GM23248 (cell line): Measurements from ENCODE around the gene HEG1. TPM values are rescaled to one million over a fixed set of nuclear protein-coding genes. Genes with fewer than 3 reads are reported as not detected.

Experiments
- DNase-seq: peaks from one replicate; pipeline ENCODE4 v3.0.0-alpha.2; 2015
- H2AFZ ChIP-seq: fragments of 200-600 bp; sonication (generic); 2 replicates; pipeline ENCODE4 v1.6.1; 2016; ENCODE audit warnings: antibody characterized with exemption
- H3F3A ChIP-seq: fragments of 200-600 bp; sonication (generic); 2 replicates; pipeline ENCODE4 v1.6.1; 2016; ENCODE audit warnings: mild to moderate bottlenecking, antibody characterized with exemption, mixed run types; ENCODE audit not compliant: insufficient read depth
- H3K27ac ChIP-seq: fragments of 200-600 bp; sonication (generic); 2 replicates; pipeline ENCODE4 v1.5.1; 2016; ENCODE audit warnings: mild to moderate bottlenecking
- H3K27me3 ChIP-seq: fragments of 200-600 bp; sonication (generic); replicated peaks from 2 replicates; pipeline ENCODE4 v1.6.1; 2016; ENCODE audit warnings: mild to moderate bottlenecking; ENCODE audit not compliant: insufficient read depth
- H3K36me3 ChIP-seq: fragments of 200-600 bp; sonication (generic); 2 replicates; pipeline ENCODE4 v1.6.1; 2016; ENCODE audit warnings: low read depth, mild to moderate bottlenecking
- H3K4me1 ChIP-seq: fragments of 200-600 bp; sonication (generic); 2 replicates; pipeline ENCODE4 v1.6.1; 2016; ENCODE audit warnings: mild to moderate bottlenecking; ENCODE audit not compliant: insufficient read depth
- H3K4me2 ChIP-seq: fragments of 200-600 bp; sonication (generic); one replicate; pipeline ENCODE4 v1.6.1; 2016; ENCODE audit warnings: mild to moderate bottlenecking; ENCODE audit not compliant: unreplicated experiment
- H3K4me3 ChIP-seq: fragments of 200-600 bp; sonication (generic); 2 replicates; pipeline ENCODE4 v1.5.1; 2016; ENCODE audit warnings: mild to moderate bottlenecking
- H3K79me2 ChIP-seq: fragments of 200-600 bp; sonication (generic); 2 replicates; pipeline ENCODE4 v1.6.1; 2016; ENCODE audit warnings: mild to moderate bottlenecking; ENCODE audit not compliant: insufficient read depth
- H3K9ac ChIP-seq: fragments of 200-600 bp; sonication (generic); 2 replicates; pipeline ENCODE4 v1.6.1; 2016; ENCODE audit warnings: mild to moderate bottlenecking
- H3K9me2 ChIP-seq: fragments of 200-600 bp; sonication (generic); 2 replicates; pipeline ENCODE4 v1.6.1; 2016; ENCODE audit warnings: mixed run types, mild to moderate bottlenecking, moderate library complexity; ENCODE audit not compliant: insufficient read depth
- H3K9me3 ChIP-seq: fragments of 200-600 bp; sonication (generic); one replicate; pipeline ENCODE4 v1.6.1; 2017; ENCODE audit warnings: low read depth
- H4K20me1 ChIP-seq: fragments of 200-600 bp; sonication (generic); 2 replicates; pipeline ENCODE4 v1.6.0; 2016; ENCODE audit not compliant: insufficient read depth
- EZH2 ChIP-seq: fragments of 200-600 bp; sonication (generic); IDR thresholded peaks from 2 replicates; pipeline ENCODE4 v1.6.1; 2018; ENCODE audit warnings: antibody characterized with exemption, mild to moderate bottlenecking; ENCODE audit not compliant: insufficient read depth, poor library complexity, severe bottlenecking
- EZH2phosphoT487 ChIP-seq: fragments of 200-600 bp; sonication (generic); IDR thresholded peaks from 2 replicates; pipeline ENCODE4 v1.6.1; 2018; ENCODE audit warnings: antibody characterized with exemption, moderate library complexity, mild to moderate bottlenecking, low read depth; ENCODE audit not compliant: insufficient read depth
- WGBS, 2 experiments: methylation state at CpG; one replicate each; pipeline ENCODE4 v1.1.6; 2015 to 2017; ENCODE audit warnings: low lambda C conversion rate in 2 of 2, low coverage in 1 of 2; ENCODE audit errors: missing lambda C conversion rate in 2 of 2; 5-methylcytosine and 5-hydroxymethylcytosine counted together
- in situ Hi-C: fragments of 300-500 bp; cut with MboI; formaldehyde crosslinking; loops from 2 replicates; pipeline ENCODE4 v1.15.0; 2020
- polyA plus RNA-seq: library from polyadenylated mRNA; unstranded; fragments of >200 nt; fragmentation: Nextera tagmentation; extraction: Ambion mirVana; gene quantifications from 2 replicates; pipeline ENCODE4 v1.2.1, GENCODE V29; 2016
- total RNA-seq: library from RNA; depleted of rRNA; stranded (reverse); fragments of >200 nt; shearing (Covaris generic); gene quantifications from 2 replicates; pipeline ENCODE4 v1.2.3, GENCODE V29; 2014

Gene HEG1
- total and polyA plus RNA-seq, 2 experiments from 2014 or later = 32.1 to 116 TPM

DNA sequence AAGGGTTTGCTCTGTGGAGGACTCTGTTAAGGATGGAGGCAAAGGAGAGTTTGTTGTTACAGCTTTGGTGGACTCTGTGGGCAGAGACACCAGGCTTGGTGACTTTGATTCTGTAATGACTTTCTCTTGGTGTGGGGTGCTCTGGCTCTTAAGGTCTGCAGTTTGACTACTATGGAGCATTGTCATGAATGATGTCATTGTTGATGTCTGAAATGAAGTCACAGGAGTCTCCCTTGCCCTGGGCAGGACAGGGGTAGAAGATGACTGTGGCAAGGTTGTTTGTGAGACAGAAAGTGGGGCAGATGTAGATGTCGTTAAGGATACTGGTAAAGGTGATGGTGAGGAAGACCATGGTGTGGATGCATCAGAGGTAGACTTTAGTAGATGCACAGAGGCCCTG lies 42.7 kb downstream of the HEG1 start:
- no peak overlapping the region for H3K4me3 ChIP-seq
- in situ Hi-C loops = no loop called here
- no peak overlapping the region for H3K9ac ChIP-seq
- 80 to 92% methylated on average over 1 of the region's 1 CpG for WGBS, 2 experiments
- H3K9me2 ChIP-seq = no peaks in the 10 kb centered on the region
- no peaks in the 10 kb centered on the region for H3K4me1 ChIP-seq
- no peaks in the 10 kb centered on the region for H3K27me3 ChIP-seq
- TF ChIP-seq EZH2phosphoT487 = no peak
- TF ChIP-seq EZH2 = no peak
- no peaks in the 10 kb centered on the region; the same call in 1 of the 2 replicates for H4K20me1 ChIP-seq
- H3K9me3 ChIP-seq = no peaks in the 10 kb centered on the region
- no peak overlapping the region for H3K4me2 ChIP-seq
- H3K36me3 ChIP-seq = peaks cover 98% of the 10 kb centered on the region
- H3K27ac ChIP-seq = no peak overlapping the region
- peaks cover 98% of the 10 kb centered on the region for H3K79me2 ChIP-seq
- H2AFZ ChIP-seq = no peak overlapping the region
- H3F3A ChIP-seq = peaks cover 73% of the 10 kb centered on the region
- DNase-seq = no peak

DNA sequence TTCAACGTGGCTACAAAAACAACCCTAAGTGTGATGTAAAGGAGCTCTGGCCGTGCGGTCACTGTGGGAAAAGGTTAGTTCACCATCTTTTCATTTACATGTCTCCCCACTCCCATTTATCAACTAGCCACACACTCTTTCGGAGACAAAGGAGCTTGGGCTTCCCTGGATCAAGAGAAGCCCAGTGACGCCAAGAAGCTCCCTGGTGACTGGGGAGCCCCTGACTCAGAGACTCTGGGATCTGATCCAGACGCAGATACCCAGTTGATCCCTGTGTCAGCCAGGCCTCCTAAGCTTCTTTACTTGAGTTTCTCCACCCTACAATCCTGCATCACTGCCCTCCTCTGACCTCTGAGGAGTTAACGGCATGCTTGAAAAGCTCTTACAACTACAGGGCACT lies 43.9 kb downstream of the HEG1 start:
- in situ Hi-C loops = no loop called here
- DNase-seq = no peak
- H3F3A ChIP-seq = peaks cover 71% of the 10 kb centered on the region
- no peaks in the 10 kb centered on the region for H3K9me2 ChIP-seq
- H3K9me3 ChIP-seq = no peaks in the 10 kb centered on the region
- H3K4me2 ChIP-seq = no peak overlapping the region
- no peaks in the 10 kb centered on the region for H3K4me1 ChIP-seq
- no peak overlapping the region for H3K27ac ChIP-seq
- no peaks in the 10 kb centered on the region for H3K27me3 ChIP-seq
- H3K9ac ChIP-seq = no peak overlapping the region
- H3K36me3 ChIP-seq = peaks cover 98% of the 10 kb centered on the region
- no peak overlapping the region for H2AFZ ChIP-seq
- H3K79me2 ChIP-seq = peaks cover 96% of the 10 kb centered on the region
- no peak for TF ChIP-seq EZH2
- H3K4me3 ChIP-seq = no peak overlapping the region
- 78 to 79% methylated on average over 7 of the region's 7 CpGs for WGBS, 2 experiments
- H4K20me1 ChIP-seq = no peaks in the 10 kb centered on the region; the same call in 1 of the 2 replicates

DNA sequence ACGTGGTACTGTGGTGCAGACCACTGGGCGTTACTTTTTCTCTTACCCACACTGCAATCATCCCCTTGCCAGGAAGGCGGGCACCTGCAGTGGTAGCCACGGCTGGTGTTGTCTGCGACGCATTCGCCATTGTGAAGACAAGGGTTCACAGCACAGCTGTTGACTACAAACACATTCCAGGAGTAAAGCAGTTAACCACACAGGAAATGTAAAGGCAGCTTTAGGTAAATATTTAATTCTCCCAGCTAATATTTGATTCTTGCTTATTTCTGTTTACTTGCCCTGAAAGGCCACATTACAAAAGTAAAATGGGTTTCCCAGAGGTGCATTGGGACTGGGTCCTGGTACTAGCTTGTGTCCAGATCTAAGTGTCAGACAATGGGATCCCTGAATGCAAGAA lies 45.4 kb downstream of the HEG1 start:
- no peaks in the 10 kb centered on the region for H4K20me1 ChIP-seq
- no peak for DNase-seq
- no peak overlapping the region for H3K4me3 ChIP-seq
- peaks cover 77% of the 10 kb centered on the region for H3F3A ChIP-seq
- H3K27me3 ChIP-seq = no peaks in the 10 kb centered on the region
- no peak overlapping the region for H3K27ac ChIP-seq
- WGBS, 2 experiments = 98 to 99% methylated on average over 7 of the region's 7 CpGs
- in situ Hi-C loops = no loop called here
- TF ChIP-seq EZH2 = no peak
- no peak for TF ChIP-seq EZH2phosphoT487
- H3K9me3 ChIP-seq = no peaks in the 10 kb centered on the region
- H3K9me2 ChIP-seq = no peaks in the 10 kb centered on the region
- H3K79me2 ChIP-seq = peaks cover 80% of the 10 kb centered on the region
- H3K9ac ChIP-seq = no peak overlapping the region
- H3K36me3 ChIP-seq = peaks cover 98% of the 10 kb centered on the region
- no peaks in the 10 kb centered on the region for H3K4me1 ChIP-seq
- H3K4me2 ChIP-seq = no peak overlapping the region
- no peak overlapping the region for H2AFZ ChIP-seq

DNA sequence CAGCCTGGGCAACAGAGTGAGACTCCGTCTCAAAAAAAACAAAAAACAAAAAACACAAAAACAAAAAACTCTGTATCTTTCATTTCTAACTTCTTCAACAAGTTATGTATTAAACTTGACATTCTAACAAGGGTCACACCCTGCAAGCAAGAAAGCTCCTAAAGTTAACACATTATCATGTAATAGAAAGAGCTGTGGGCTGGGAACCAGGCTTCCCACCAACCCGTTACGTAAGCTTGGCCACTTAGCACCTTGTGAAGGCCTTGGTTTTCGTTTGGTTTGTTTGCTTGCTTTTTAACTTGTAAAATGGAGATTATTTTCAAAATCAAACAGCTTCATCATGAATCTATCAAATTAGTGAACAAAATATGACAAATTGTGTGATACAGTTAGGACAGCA lies 47.0 kb downstream of the HEG1 start:
- in situ Hi-C loops = no loop called here
- H3K27ac ChIP-seq = no peak overlapping the region
- H3K9me3 ChIP-seq = no peaks in the 10 kb centered on the region
- H3K4me2 ChIP-seq = no peak overlapping the region
- H3F3A ChIP-seq = peaks cover 83% of the 10 kb centered on the region
- peaks cover 7% of the 10 kb centered on the region; the same call in 1 of the 2 replicates for H3K4me1 ChIP-seq
- H3K36me3 ChIP-seq = peaks cover 98% of the 10 kb centered on the region
- H3K4me3 ChIP-seq = no peak overlapping the region
- no peaks in the 10 kb centered on the region for H3K27me3 ChIP-seq
- no peaks in the 10 kb centered on the region for H3K9me2 ChIP-seq
- TF ChIP-seq EZH2phosphoT487 (no peak), EZH2 (no peak)
- H3K79me2 ChIP-seq = peaks cover 65% of the 10 kb centered on the region
- no peak overlapping the region for H2AFZ ChIP-seq
- no peaks in the 10 kb centered on the region for H4K20me1 ChIP-seq
- DNase-seq = no peak
- H3K9ac ChIP-seq = no peak overlapping the region
- WGBS, 2 experiments = 95 to 96% methylated on average over 4 of the region's 4 CpGs

DNA sequence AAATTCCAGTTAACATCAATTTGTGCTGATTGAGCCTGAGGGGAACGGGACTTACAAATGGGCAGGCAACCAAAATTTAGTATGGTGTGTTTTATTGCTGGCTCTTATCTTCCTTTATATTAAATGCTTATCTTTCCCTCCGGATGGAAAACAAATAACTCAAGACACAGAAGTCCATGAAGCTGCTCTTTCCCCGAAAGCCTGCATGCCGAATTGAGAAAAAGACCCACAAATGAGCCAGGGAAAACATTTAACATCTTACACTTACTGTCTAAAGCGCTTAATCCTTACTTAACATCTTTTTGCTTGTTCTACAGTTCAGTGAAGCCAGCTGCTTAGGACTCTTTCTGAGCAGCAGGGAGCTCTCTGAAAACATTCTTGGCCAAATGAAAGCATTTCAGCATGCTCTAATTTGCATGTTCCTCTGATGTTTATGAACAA lies 49.5 kb downstream of the HEG1 start:
- WGBS, 2 experiments = 97 to 99% methylated on average over 5 of the region's 5 CpGs
- TF ChIP-seq EZH2phosphoT487 (no peak), EZH2 (no peak)
- Histone ChIP-seq H3K36me3 (peaks cover 96% of the 10 kb centered on the region), H3K4me1 (peaks cover 14% of the 10 kb centered on the region; the same call in 1 of the 2 replicates), H3K9me2 (no peaks in the 10 kb centered on the region), H3K4me3 (no peak overlapping the region), H3F3A (peaks cover 85% of the 10 kb centered on the region), H3K9ac (no peak overlapping the region), H3K27me3 (no peaks in the 10 kb centered on the region), H3K9me3 (no peaks in the 10 kb centered on the region), H3K4me2 (no peak overlapping the region), H4K20me1 (no peaks in the 10 kb centered on the region), H3K27ac (no peak overlapping the region), H2AFZ (no peak overlapping the region), H3K79me2 (peaks cover 42% of the 10 kb centered on the region)
- in situ Hi-C loops = no loop called here
- no peak for DNase-seq
